Neural cell (in vitro differentiated cells): ENCODE data around the gene BSCL2. TPM values are rescaled to one million over a fixed set of nuclear protein-coding genes. Genes with fewer than 3 reads are reported as not detected.

ENCODE experiments used
- H2AFZ ChIP-seq: fragments of 200-600, 300-800 bp; sonication (generic), shearing (Covaris generic); 2 replicates; pipeline ENCODE4 v1.6.0; 2014; ENCODE audit warnings: low read depth, mild to moderate bottlenecking, antibody characterized with exemption, low read length, moderate library complexity
- H3F3A ChIP-seq: fragments of 200-600 bp; shearing (Covaris generic); 2 replicates; pipeline ENCODE4 v1.6.1; 2016; ENCODE audit warnings: mild to moderate bottlenecking, moderate library complexity, mixed read lengths, antibody characterized with exemption, low read length; ENCODE audit not compliant: insufficient read depth, poor library complexity, severe bottlenecking
- H3K27ac ChIP-seq: fragments of 200-600, 300-800 bp; sonication (generic), shearing (Covaris generic); 2 replicates; pipeline ENCODE4 v1.5.1; 2014; ENCODE audit warnings: mild to moderate bottlenecking, low read length, moderate library complexity
- H3K27me3 ChIP-seq: fragments of 300-800, 200-600 bp; sonication (generic), shearing (Covaris generic); 2 replicates; pipeline ENCODE4 v1.6.0; 2014; ENCODE audit warnings: mild to moderate bottlenecking, low read depth, low read length, moderate library complexity; ENCODE audit not compliant: insufficient read depth
- H3K36me3 ChIP-seq: fragments of 300-800, 200-600 bp; sonication (generic), shearing (Covaris generic); 2 replicates; pipeline ENCODE4 v1.5.1; 2014; ENCODE audit warnings: mild to moderate bottlenecking, antibody characterized with exemption, low read length, moderate library complexity; ENCODE audit not compliant: insufficient read depth
- H3K4me2 ChIP-seq: fragments of 300-800, 200-600 bp; sonication (generic), shearing (Covaris generic); 2 replicates; pipeline ENCODE4 v1.6.0; 2014; ENCODE audit warnings: mild to moderate bottlenecking, low read length
- H3K4me3 ChIP-seq: fragments of 300-800, 200-600 bp; sonication (generic), shearing (Covaris generic); 2 replicates; pipeline ENCODE4 v1.5.1; 2014; ENCODE audit warnings: mild to moderate bottlenecking, low read length, moderate library complexity
- H3K79me2 ChIP-seq: fragments of 200-600 bp; shearing (Covaris generic); replicated peaks from 2 replicates; pipeline ENCODE4 v1.6.0; 2014; ENCODE audit warnings: mild to moderate bottlenecking, low read length, moderate library complexity; ENCODE audit not compliant: insufficient read depth
- H3K9ac ChIP-seq: fragments of 300-800, 200-600 bp; sonication (generic), shearing (Covaris generic); 2 replicates; pipeline ENCODE4 v1.6.1; 2016; ENCODE audit warnings: mild to moderate bottlenecking, low read length, mixed read lengths
- H3K9me2 ChIP-seq: fragments of 200-600 bp; shearing (Covaris generic); 2 replicates; pipeline ENCODE4 v1.6.1; 2016; ENCODE audit warnings: mild to moderate bottlenecking, low read length, mixed read lengths; ENCODE audit not compliant: insufficient read depth
- H3K9me3 ChIP-seq: fragments of 200-600, 300-800 bp; sonication (generic), shearing (Covaris generic); 2 replicates; pipeline ENCODE4 v1.6.1; 2016; ENCODE audit warnings: mild to moderate bottlenecking, mixed run types, low read length, moderate library complexity, mixed read lengths
- H4K20me1 ChIP-seq: fragments of 200-600 bp; shearing (Covaris generic); 2 replicates; pipeline ENCODE4 v1.6.1; 2016; ENCODE audit warnings: mild to moderate bottlenecking, mixed run types; ENCODE audit not compliant: insufficient read depth
- CTCF ChIP-seq: fragments of 450-650 bp; IDR thresholded peaks from 2 replicates; pipeline ENCODE4 v1.5.1; 2014; ENCODE audit warnings: antibody characterized with exemption, mild to moderate bottlenecking, moderate library complexity; ENCODE audit not compliant: poor library complexity, severe bottlenecking
- EP300 ChIP-seq: fragments of 450-650 bp; conservative IDR thresholded peaks from 2 replicates; pipeline ENCODE4 v1.6.1; 2014; ENCODE audit warnings: antibody characterized with exemption, mild to moderate bottlenecking, moderate library complexity; ENCODE audit not compliant: poor library complexity, severe bottlenecking
- EZH2 ChIP-seq: fragments of 200-600, 300-800 bp; shearing (Covaris generic), sonication (generic); IDR thresholded peaks from 2 replicates; pipeline ENCODE4 v1.6.1; 2014; ENCODE audit warnings: antibody characterized with exemption, low read length, borderline replicate concordance, mild to moderate bottlenecking; ENCODE audit not compliant: insufficient read depth, poor library complexity, severe bottlenecking
- MXI1 ChIP-seq: fragments of 450-650 bp; conservative IDR thresholded peaks from 2 replicates; pipeline ENCODE4 v1.6.1; 2014; ENCODE audit warnings: antibody characterized with exemption, mild to moderate bottlenecking; ENCODE audit not compliant: poor library complexity, severe bottlenecking
- POLR2AphosphoS5 ChIP-seq: IDR thresholded peaks from 2 replicates; pipeline ENCODE4 v1.6.1; 2012
- RAD21 ChIP-seq: fragments of 450-650 bp; conservative IDR thresholded peaks from 2 replicates; pipeline ENCODE4 v1.6.1; 2014; ENCODE audit warnings: antibody characterized with exemption, mild to moderate bottlenecking, moderate library complexity
- SMC3 ChIP-seq: fragments of 450-650 bp; conservative IDR thresholded peaks from 2 replicates; pipeline ENCODE4 v1.6.1; 2014; ENCODE audit warnings: antibody characterized with exemption, mild to moderate bottlenecking, moderate library complexity; ENCODE audit not compliant: poor library complexity
- TAF1 ChIP-seq: IDR thresholded peaks from 2 replicates; pipeline ENCODE4 v1.6.1; 2012; ENCODE audit warnings: low read depth
- polyA plus RNA-seq: library from polyadenylated mRNA; depleted of rRNA; stranded (reverse); fragments of >200 nt; gene quantifications from 2 replicates; pipeline ENCODE4 v1.2.3, GENCODE V29; 2014
- TF ChIP-seq, protein P1 (sequence below): IDR thresholded peaks from 2 replicates; pipeline ENCODE4 v1.6.1; 2012; ENCODE audit warnings: borderline replicate concordance

BSCL2 gene
- polyA plus RNA-seq, 1 donor from 2014 or later, result 304 TPM

- Histone ChIP-seq H2AFZ (no peak overlapping the region), H3K27ac (peak overlapping the region; percentile 96), H3K9ac (peak overlapping the region; percentile 99), H3K4me3 (peak overlapping the region; percentile 75), H4K20me1 (no peaks in the 10 kb centered on the region), H3F3A (peaks cover 6% of the 10 kb centered on the region), H3K9me2 (no peaks in the 10 kb centered on the region), H3K36me3 (peaks cover 11% of the 10 kb centered on the region), H3K27me3 (no peaks in the 10 kb centered on the region), H3K9me3 (no peaks in the 10 kb centered on the region), H3K79me2 (peaks cover 41% of the 10 kb centered on the region), H3K4me2 (peak overlapping the region; percentile 98)
- TF ChIP-seq CTCF, result no peak
- TF ChIP-seq MXI1, result no peak
- TF ChIP-seq RAD21, result no peak
- TF ChIP-seq POLR2AphosphoS5, result no peak
- TF ChIP-seq SMC3, result no peak
- no peak for TF ChIP-seq TAF1
- TF ChIP-seq, protein P1, sequence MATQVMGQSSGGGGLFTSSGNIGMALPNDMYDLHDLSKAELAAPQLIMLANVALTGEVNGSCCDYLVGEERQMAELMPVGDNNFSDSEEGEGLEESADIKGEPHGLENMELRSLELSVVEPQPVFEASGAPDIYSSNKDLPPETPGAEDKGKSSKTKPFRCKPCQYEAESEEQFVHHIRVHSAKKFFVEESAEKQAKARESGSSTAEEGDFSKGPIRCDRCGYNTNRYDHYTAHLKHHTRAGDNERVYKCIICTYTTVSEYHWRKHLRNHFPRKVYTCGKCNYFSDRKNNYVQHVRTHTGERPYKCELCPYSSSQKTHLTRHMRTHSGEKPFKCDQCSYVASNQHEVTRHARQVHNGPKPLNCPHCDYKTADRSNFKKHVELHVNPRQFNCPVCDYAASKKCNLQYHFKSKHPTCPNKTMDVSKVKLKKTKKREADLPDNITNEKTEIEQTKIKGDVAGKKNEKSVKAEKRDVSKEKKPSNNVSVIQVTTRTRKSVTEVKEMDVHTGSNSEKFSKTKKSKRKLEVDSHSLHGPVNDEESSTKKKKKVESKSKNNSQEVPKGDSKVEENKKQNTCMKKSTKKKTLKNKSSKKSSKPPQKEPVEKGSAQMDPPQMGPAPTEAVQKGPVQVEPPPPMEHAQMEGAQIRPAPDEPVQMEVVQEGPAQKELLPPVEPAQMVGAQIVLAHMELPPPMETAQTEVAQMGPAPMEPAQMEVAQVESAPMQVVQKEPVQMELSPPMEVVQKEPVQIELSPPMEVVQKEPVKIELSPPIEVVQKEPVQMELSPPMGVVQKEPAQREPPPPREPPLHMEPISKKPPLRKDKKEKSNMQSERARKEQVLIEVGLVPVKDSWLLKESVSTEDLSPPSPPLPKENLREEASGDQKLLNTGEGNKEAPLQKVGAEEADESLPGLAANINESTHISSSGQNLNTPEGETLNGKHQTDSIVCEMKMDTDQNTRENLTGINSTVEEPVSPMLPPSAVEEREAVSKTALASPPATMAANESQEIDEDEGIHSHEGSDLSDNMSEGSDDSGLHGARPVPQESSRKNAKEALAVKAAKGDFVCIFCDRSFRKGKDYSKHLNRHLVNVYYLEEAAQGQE, result no peak
- no peak for TF ChIP-seq EP300
- no peak for TF ChIP-seq EZH2
Measured at GRCh38 chr11:62708793-62709192, 1.6 kb upstream of the BSCL2 start.

DNA sequence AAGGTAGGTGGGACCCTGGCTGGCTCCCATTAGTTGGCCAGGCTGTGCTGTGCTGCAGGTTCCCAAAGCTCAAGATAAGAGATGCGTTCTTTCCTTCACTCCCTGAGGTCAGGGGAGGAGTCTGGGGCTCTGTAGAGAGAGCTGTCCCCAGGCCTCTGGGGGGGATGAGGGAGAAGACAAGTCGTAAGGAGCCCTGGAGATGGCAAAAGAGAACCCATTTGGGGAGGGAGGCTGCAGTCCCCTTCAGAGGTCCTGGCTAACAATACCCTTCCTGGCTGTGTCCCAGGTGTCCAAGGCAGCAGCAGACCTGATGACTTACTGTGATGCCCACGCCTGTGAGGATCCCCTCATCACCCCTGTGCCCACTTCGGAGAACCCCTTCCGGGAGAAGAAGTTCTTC, 1.2 kb upstream of the BSCL2 start:
- Histone ChIP-seq H3F3A (peaks cover 6% of the 10 kb centered on the region), H3K36me3 (peaks cover 11% of the 10 kb centered on the region), H3K79me2 (peaks cover 41% of the 10 kb centered on the region), H3K9me2 (no peaks in the 10 kb centered on the region), H2AFZ (no peak overlapping the region), H3K9ac (peak overlapping the region; percentile 99), H4K20me1 (no peaks in the 10 kb centered on the region), H3K4me3 (peak overlapping the region; percentile 75), H3K27ac (peak overlapping the region; percentile 96), H3K4me2 (peak overlapping the region; percentile 98), H3K9me3 (no peaks in the 10 kb centered on the region), H3K27me3 (no peaks in the 10 kb centered on the region)
- TF ChIP-seq RAD21, result no peak
- no peak for TF ChIP-seq SMC3
- no peak for TF ChIP-seq CTCF
- no peak for TF ChIP-seq EZH2
- no peak for TF ChIP-seq POLR2AphosphoS5
- no peak for TF ChIP-seq TAF1
- TF ChIP-seq, protein P1, result peak; percentile 4
- no peak for TF ChIP-seq EP300
